HEK293 (cell line): ENCODE measurements around the gene IL31RA.

Experiments
- CTCF ChIA-PET: fragments of 350-600 bp; formaldehyde crosslinking; extraction: SDS; loops from one replicate; lab custom pipeline; 2021; ENCODE audit warnings: antibody characterized with exemption; lab: Yijun Ruan, JAX
- POLR2A ChIA-PET: fragments of 300-600 bp; formaldehyde crosslinking; extraction: SDS; loops from one replicate; lab custom pipeline; 2020; ENCODE audit warnings: antibody characterized with exemption, inconsistent platforms; lab: Yijun Ruan, JAX
- H3K27ac ChIP-seq: fragments of 200-500 bp; sonication (Bioruptor generic); 2 replicates; pipeline ENCODE4 v1.5.1; 2014; ENCODE audit warnings: low read depth, low read length, control low read depth, inconsistent platforms; ENCODE audit errors: extremely low read depth
- H3K36me3 ChIP-seq, 2 experiments: fragments of 200-500 bp in 1 of 2; sonication (Bioruptor generic) in 1 of 2; 1 replicate in 1 of 2; 2 replicates in 1 of 2; pipeline ENCODE4 v1.5.1; 2014 to 2017; ENCODE audit warnings: inconsistent platforms in 2 of 2, low read length in 2 of 2; ENCODE audit not compliant: control insufficient read depth in 2 of 2, insufficient read depth in 1 of 2
- H3K4me1 ChIP-seq: fragments of 200-500 bp; sonication (Bioruptor generic); 2 replicates; pipeline ENCODE4 v1.5.1; 2014; ENCODE audit warnings: mild to moderate bottlenecking, low read length, inconsistent platforms; ENCODE audit not compliant: control insufficient read depth, insufficient read depth
- H3K4me3 ChIP-seq: 2 replicates; pipeline ENCODE4 v1.5.1; 2011; ENCODE audit warnings: low read depth, mild to moderate bottlenecking, control low read depth, low read length, moderate library complexity
- H3K9me3 ChIP-seq: fragments of 200-500 bp; sonication (Bioruptor generic); 2 replicates; pipeline ENCODE4 v1.5.1; 2014; ENCODE audit warnings: low read depth, low read length, inconsistent platforms; ENCODE audit not compliant: control insufficient read depth, insufficient read depth
- GLI2 ChIP-seq: fragments of 450-650 bp; formaldehyde crosslinking; IDR thresholded peaks from 2 replicates; pipeline ENCODE4; 2017; ENCODE audit warnings: missing biosample characterization, missing genetic modification characterization, low read depth, borderline replicate concordance
- KLF16 ChIP-seq: fragments of 450-650 bp; formaldehyde crosslinking; IDR thresholded peaks from 2 replicates; pipeline ENCODE4 v1.5.1; 2017; ENCODE audit warnings: missing biosample characterization, missing genetic modification characterization
- KLF8 ChIP-seq: fragments of 450-650 bp; formaldehyde crosslinking; IDR thresholded peaks from 2 replicates; pipeline ENCODE4 v1.5.1; 2016; ENCODE audit warnings: missing biosample characterization, missing genetic modification characterization
- REPIN1 ChIP-seq: fragments of 450-650 bp; formaldehyde crosslinking; IDR thresholded peaks from 2 replicates; pipeline ENCODE4 v1.5.1; 2017; ENCODE audit warnings: missing biosample characterization, missing genetic modification characterization, low read depth
- SP3 ChIP-seq: fragments of 450-650 bp; formaldehyde crosslinking; IDR thresholded peaks from 2 replicates; pipeline ENCODE4 v1.5.1; 2016; ENCODE audit warnings: missing biosample characterization, missing genetic modification characterization
- TRIM28 ChIP-seq: IDR thresholded peaks from 2 replicates; pipeline ENCODE4 v1.6.1; 2011; ENCODE audit warnings: low read length, control low read depth, borderline replicate concordance
- WT1 ChIP-seq: fragments of 450-650 bp; formaldehyde crosslinking; IDR thresholded peaks from 2 replicates; pipeline ENCODE4 v1.5.1; 2016; ENCODE audit warnings: missing biosample characterization, missing genetic modification characterization
- YY2 ChIP-seq: fragments of 450-650 bp; formaldehyde crosslinking; IDR thresholded peaks from 2 replicates; pipeline ENCODE4 v1.5.1; 2016; ENCODE audit warnings: missing biosample characterization, missing genetic modification characterization
- ZBTB48 ChIP-seq: fragments of 450-650 bp; formaldehyde crosslinking; IDR thresholded peaks from 2 replicates; pipeline ENCODE4 v1.5.1; 2016; ENCODE audit warnings: missing biosample characterization, missing genetic modification characterization
- ZNF140 ChIP-seq: fragments of 450-650 bp; formaldehyde crosslinking; IDR thresholded peaks from 2 replicates; pipeline ENCODE4 v1.5.1; 2016; ENCODE audit warnings: missing biosample characterization, missing genetic modification characterization
- ZNF146 ChIP-seq: fragments of 450-650 bp; formaldehyde crosslinking; IDR thresholded peaks from 2 replicates; pipeline ENCODE4 v1.5.1; 2016; ENCODE audit warnings: missing biosample characterization, missing genetic modification characterization
- ZNF202 ChIP-seq: fragments of 450-650 bp; formaldehyde crosslinking; IDR thresholded peaks from 2 replicates; pipeline ENCODE4 v1.5.1; 2016; ENCODE audit warnings: missing biosample characterization, missing genetic modification characterization, borderline replicate concordance
- ZNF214 ChIP-seq: fragments of 450-650 bp; formaldehyde crosslinking; IDR thresholded peaks from 2 replicates; pipeline ENCODE4 v1.5.1; 2017; ENCODE audit warnings: missing biosample characterization, mild to moderate bottlenecking, missing genetic modification characterization, borderline replicate concordance
- ZNF223 ChIP-seq: fragments of 450-650 bp; formaldehyde crosslinking; IDR thresholded peaks from 2 replicates; pipeline ENCODE4 v1.5.1; 2016; ENCODE audit warnings: missing biosample characterization, missing genetic modification characterization
- ZNF292 ChIP-seq: fragments of 450-650 bp; formaldehyde crosslinking; IDR thresholded peaks from 2 replicates; pipeline ENCODE4 v1.5.1; 2016; ENCODE audit warnings: low read depth, missing biosample characterization, missing genetic modification characterization, borderline replicate concordance
- ZNF341 ChIP-seq: fragments of 450-650 bp; formaldehyde crosslinking; IDR thresholded peaks from 2 replicates; pipeline ENCODE4; 2016; ENCODE audit warnings: low read depth, missing biosample characterization, missing genetic modification characterization
- ZNF350 ChIP-seq: fragments of 450-650 bp; formaldehyde crosslinking; IDR thresholded peaks from 2 replicates; pipeline ENCODE4 v1.5.0; 2017; ENCODE audit warnings: missing biosample characterization, mild to moderate bottlenecking, missing genetic modification characterization
- ZNF391 ChIP-seq: fragments of 450-650 bp; formaldehyde crosslinking; IDR thresholded peaks from 2 replicates; pipeline ENCODE4 v1.5.1; 2016; ENCODE audit warnings: low read depth, missing biosample characterization, missing genetic modification characterization, borderline replicate concordance
- ZNF398 ChIP-seq: fragments of 450-650 bp; formaldehyde crosslinking; IDR thresholded peaks from 2 replicates; pipeline ENCODE4 v1.5.1; 2017; ENCODE audit warnings: missing biosample characterization, missing genetic modification characterization
- ZNF416 ChIP-seq: fragments of 450-650 bp; formaldehyde crosslinking; IDR thresholded peaks from 2 replicates; pipeline ENCODE4 v1.5.1; 2016; ENCODE audit warnings: missing biosample characterization, missing genetic modification characterization
- ZNF423 ChIP-seq: fragments of 450-650 bp; formaldehyde crosslinking; IDR thresholded peaks from 2 replicates; pipeline ENCODE4 v1.5.1; 2016; ENCODE audit warnings: missing biosample characterization, missing genetic modification characterization
- ZNF473 ChIP-seq: fragments of 450-650 bp; formaldehyde crosslinking; IDR thresholded peaks from 2 replicates; pipeline ENCODE4 v1.5.1; 2017; ENCODE audit warnings: missing biosample characterization, missing genetic modification characterization
- ZNF48 ChIP-seq: fragments of 450-650 bp; formaldehyde crosslinking; IDR thresholded peaks from 2 replicates; pipeline ENCODE4 v1.5.1; 2016; ENCODE audit warnings: missing biosample characterization, missing genetic modification characterization
- ZNF488 ChIP-seq: fragments of 450-650 bp; formaldehyde crosslinking; IDR thresholded peaks from 2 replicates; pipeline ENCODE4 v1.5.1; 2016; ENCODE audit warnings: missing biosample characterization, missing genetic modification characterization
- ZNF501 ChIP-seq: fragments of 450-650 bp; formaldehyde crosslinking; IDR thresholded peaks from 2 replicates; pipeline ENCODE4 v1.5.1; 2016; ENCODE audit warnings: missing biosample characterization, missing genetic modification characterization
- ZNF510 ChIP-seq: fragments of 450-650 bp; formaldehyde crosslinking; IDR thresholded peaks from 2 replicates; pipeline ENCODE4 v1.5.1; 2018; ENCODE audit warnings: mild to moderate bottlenecking, missing genetic modification characterization, missing biosample characterization; ENCODE audit not compliant: insufficient replicate concordance
- ZNF530 ChIP-seq: fragments of 450-650 bp; formaldehyde crosslinking; IDR thresholded peaks from 2 replicates; pipeline ENCODE4 v1.5.1; 2016; ENCODE audit warnings: low read depth, missing biosample characterization, missing genetic modification characterization
- ZNF585B ChIP-seq: fragments of 450-650 bp; formaldehyde crosslinking; IDR thresholded peaks from 2 replicates; pipeline ENCODE4 v1.5.1; 2016; ENCODE audit warnings: missing biosample characterization, missing genetic modification characterization
- ZNF600 ChIP-seq: fragments of 450-650 bp; formaldehyde crosslinking; IDR thresholded peaks from 2 replicates; pipeline ENCODE4 v1.5.1; 2016; ENCODE audit warnings: missing biosample characterization, missing genetic modification characterization
- ZNF623 ChIP-seq: fragments of 450-650 bp; formaldehyde crosslinking; IDR thresholded peaks from 2 replicates; pipeline ENCODE4 v1.5.1; 2016; ENCODE audit warnings: missing biosample characterization, missing genetic modification characterization
- ZNF664 ChIP-seq: fragments of 450-650 bp; formaldehyde crosslinking; IDR thresholded peaks from 2 replicates; pipeline ENCODE4 v1.5.1; 2016; ENCODE audit warnings: missing biosample characterization, missing genetic modification characterization
- ZNF747 ChIP-seq: fragments of 450-650 bp; formaldehyde crosslinking; IDR thresholded peaks from 2 replicates; pipeline ENCODE4 v1.5.1; 2016; ENCODE audit warnings: missing biosample characterization, missing genetic modification characterization
- ZNF792 ChIP-seq: fragments of 450-650 bp; formaldehyde crosslinking; IDR thresholded peaks from 2 replicates; pipeline ENCODE4 v1.5.1; 2016; ENCODE audit warnings: missing biosample characterization, missing genetic modification characterization
- ZNF843 ChIP-seq: fragments of 450-650 bp; formaldehyde crosslinking; IDR thresholded peaks from 2 replicates; pipeline ENCODE4 v1.5.1; 2016; ENCODE audit warnings: missing biosample characterization, missing genetic modification characterization
- ZSCAN23 ChIP-seq: fragments of 450-650 bp; formaldehyde crosslinking; IDR thresholded peaks from 2 replicates; pipeline ENCODE4 v1.5.1; 2016; ENCODE audit warnings: missing biosample characterization, missing genetic modification characterization
- ZSCAN30 ChIP-seq: fragments of 450-650 bp; IDR thresholded peaks from 2 replicates; pipeline ENCODE4 v1.5.1; 2018; ENCODE audit warnings: missing biosample characterization, mild to moderate bottlenecking, missing genetic modification characterization, moderate library complexity

The IL31RA gene

GRCh38 chr5:55904152-55904551, 53.0 kb downstream of the IL31RA start:
- Histone ChIP-seq H3K4me1 (no peaks in the 10 kb centered on the region), H3K9me3 (no peaks in the 10 kb centered on the region), H3K4me3 (no peak overlapping the region), H3K36me3 (no peaks in the 10 kb centered on the region), H3K27ac (no peak overlapping the region)
- ChIA-PET CTCF (interaction anchor here (1.7 kb wide), 1 partner anchor 32 kb away, joined by 3 read pairs; no protein-coding TSS in a partner anchor), POLR2A (no interaction called here)
- TF ChIP-seq ZNF398 = no peak
- no peak for TF ChIP-seq ZNF140
- TF ChIP-seq ZNF391 = no peak
- no peak for TF ChIP-seq TRIM28
- no peak for TF ChIP-seq ZNF423 (tag by site-specific recombination)
- TF ChIP-seq KLF8 (tag by site-specific recombination) = no peak
- no peak for TF ChIP-seq ZNF623 (tag by site-specific recombination)
- TF ChIP-seq ZSCAN30 (tag by site-specific recombination) = no peak
- TF ChIP-seq ZNF146 = no peak
- TF ChIP-seq ZNF664 = no peak
- no peak for TF ChIP-seq ZNF530 (tag by site-specific recombination)
- no peak for TF ChIP-seq ZNF48 (tag by site-specific recombination)
- TF ChIP-seq KLF16 = no peak
- TF ChIP-seq ZNF747 (tag by site-specific recombination) = no peak

- H3K27ac ChIP-seq = no peak overlapping the region
- ChIA-PET POLR2A (no interaction called here), CTCF (no interaction called here)
- no peaks in the 10 kb centered on the region for H3K4me1 ChIP-seq
- H3K4me3 ChIP-seq = no peak overlapping the region
- no peak for TF ChIP-seq ZNF510
- TF ChIP-seq ZNF585B (tag by site-specific recombination) = no peak
- no peak for TF ChIP-seq ZNF292 (tag by site-specific recombination)
- no peak for TF ChIP-seq ZNF501 (tag by site-specific recombination)
- TF ChIP-seq ZNF416 = no peak
- no peak for TF ChIP-seq ZNF214 (tag by site-specific recombination)
- no peak for TF ChIP-seq ZNF48 (tag by site-specific recombination)
- TF ChIP-seq ZBTB48 (tag by site-specific recombination) = no peak
- no peak for TF ChIP-seq WT1 (tag by site-specific recombination)
- TF ChIP-seq ZNF488 (tag by site-specific recombination) = no peak
- H3K9me3 ChIP-seq = no peaks in the 10 kb centered on the region
- no peaks in the 10 kb centered on the region for H3K36me3 ChIP-seq
Measured at GRCh38 chr5:55905251-55905650, 54.1 kb downstream of the IL31RA start.

GRCh38 chr5:55907927-55908326, 56.8 kb downstream of the IL31RA start:
- no peak overlapping the region for H3K27ac ChIP-seq
- H3K4me1 ChIP-seq = no peaks in the 10 kb centered on the region
- no peak overlapping the region for H3K4me3 ChIP-seq
- H3K36me3 ChIP-seq = no peaks in the 10 kb centered on the region
- POLR2A ChIA-PET = no interaction called here
- no peaks in the 10 kb centered on the region for H3K9me3 ChIP-seq
- CTCF ChIA-PET = interaction anchor here (0.7 kb wide), 1 partner anchor 981 kb away, joined by 3 read pairs; no protein-coding TSS in a partner anchor
- TF ChIP-seq ZNF792 (tag by site-specific recombination) (no peak), ZSCAN23 (tag by site-specific recombination) (no peak), GLI2 (tag by site-specific recombination) (no peak), ZNF473 (tag by site-specific recombination) (no peak), ZNF843 (tag by site-specific recombination) (no peak), ZBTB48 (tag by site-specific recombination) (no peak), ZNF202 (no peak), SP3 (tag by site-specific recombination) (no peak), REPIN1 (tag by site-specific recombination) (no peak), ZNF600 (no peak), ZNF341 (tag by site-specific recombination) (no peak), ZNF391 (no peak), YY2 (no peak), ZNF223 (tag by site-specific recombination) (no peak), ZNF350 (tag by site-specific recombination) (no peak)
